ENCODE results near the gene LDLRAD2. TPM values are rescaled to one million over a fixed set of nuclear protein-coding genes. Genes with fewer than 3 reads are reported as not detected.

Gene LDLRAD2
- total RNA-seq, 1 experiment from 2014 or later: not detected

DNA sequence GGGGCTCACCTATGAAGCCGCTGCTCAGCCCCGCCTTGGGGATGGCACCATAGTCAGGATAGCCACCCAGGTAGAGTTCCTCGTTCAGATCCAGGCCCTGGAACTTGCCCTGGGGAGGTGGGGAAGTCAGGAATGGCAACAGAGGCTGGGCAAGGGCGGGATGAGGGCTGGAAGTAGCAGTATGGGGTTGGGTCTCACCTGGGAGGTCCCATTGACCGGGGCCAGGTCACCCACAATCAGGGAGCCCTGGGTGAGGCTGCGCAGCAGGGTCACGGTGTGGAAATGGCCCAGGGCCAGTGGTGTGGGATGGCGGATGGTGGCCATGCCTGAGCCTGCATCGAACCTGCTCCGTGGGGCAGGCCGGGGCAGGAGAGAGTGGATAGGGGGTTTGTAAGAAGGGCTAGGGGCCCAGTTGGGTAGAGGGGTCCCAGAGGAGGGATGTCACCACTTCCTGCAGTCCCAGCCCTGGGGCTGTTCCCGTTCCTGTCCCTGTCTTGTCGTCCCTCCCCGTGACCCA lies 19.4 kb downstream of the LDLRAD2 start:
- ATAC-seq: no peak
- no TSS peak for BruUV-seq (replicated peaks)
- Histone ChIP-seq H3K27me3 (ENCODE audit: insufficient read depth, low read length) (no peaks in the 10 kb centered on the region), H3K27ac (ENCODE audit: low read depth, low read length) (no peak overlapping the region), H2AFZ (ENCODE audit: low read depth, low read length, poor library complexity, severe bottlenecking) (no peak overlapping the region), H3K9me3 (ENCODE audit: control insufficient read depth in 1 of 2, insufficient read depth in 1 of 2, low read depth in 1 of 2, low read length in 2 of 2) (peaks cover 0 to 5% of the 10 kb centered on the region in 2 experiments; a peak in 1 of 4 replicates), H3K4me1 (ENCODE audit: control insufficient read depth in 1 of 2, insufficient read depth in 2 of 2, low read length in 2 of 2) (no peaks in the 10 kb centered on the region), H4K20me1 (ENCODE audit: insufficient read depth) (no peaks in the 10 kb centered on the region), H3K9ac (ENCODE audit: low read length) (no peak overlapping the region), H3K36me3 (ENCODE audit: control insufficient read depth in 1 of 2, insufficient read depth in 2 of 2, low read length in 2 of 2) (peaks cover 0 to 8% of the 10 kb centered on the region in 2 experiments; a peak in 3 of 4 replicates), H3K79me2 (ENCODE audit: insufficient read depth, low read length) (no peaks in the 10 kb centered on the region), H3K4me3 (replicated peaks in 1 of 2; ENCODE audit: low read depth in 1 of 2, low read length in 2 of 2) (no peak overlapping the region), H3K4me2 (ENCODE audit: low read length) (no peak overlapping the region), H3K9me2 (ENCODE audit: insufficient read depth) (no peaks in the 10 kb centered on the region)
- intact Hi-C loops (cut with micrococcal nuclease): no loop called here
- RAD21 ChIA-PET (ENCODE audit: low non-redundant PET in 1 of 2, low total read pairs in 2 of 2, uncharacterized antibody in 2 of 2, unreplicated experiment in 2 of 2): no interaction called here
- TF ChIP-seq CTCF (IDR thresholded peaks at IDR 0.05 in 2 of 3, conservative IDR thresholded peaks at IDR 0.05 in 1 of 3; ENCODE audit: borderline replicate concordance in 1 of 3, insufficient read depth in 1 of 3, low read depth in 2 of 3, low read length in 2 of 3): no peak
- TF ChIP-seq TCF7L2 (IDR thresholded peaks at IDR 0.05; ENCODE audit: borderline replicate concordance, extremely low read depth, insufficient read depth, insufficient read length): no peak
- TF ChIP-seq, protein P1, sequence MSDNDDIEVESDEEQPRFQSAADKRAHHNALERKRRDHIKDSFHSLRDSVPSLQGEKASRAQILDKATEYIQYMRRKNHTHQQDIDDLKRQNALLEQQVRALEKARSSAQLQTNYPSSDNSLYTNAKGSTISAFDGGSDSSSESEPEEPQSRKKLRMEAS (IDR thresholded peaks at IDR 0.05): no peak
- no peak for TF ChIP-seq CEBPB (IDR thresholded peaks at IDR 0.05; ENCODE audit: low read depth)
- no peak for TF ChIP-seq FOSL1 (IDR thresholded peaks at IDR 0.05; ENCODE audit: low read depth)
- no peak for TF ChIP-seq EZH2 (IDR thresholded peaks at IDR 0.05)
- no peak for TF ChIP-seq CBX3 (IDR thresholded peaks at IDR 0.05; ENCODE audit: low read depth)
- no peak for TF ChIP-seq ELF1 (IDR thresholded peaks at IDR 0.05; ENCODE audit: borderline replicate concordance, low read depth)
- no peak for TF ChIP-seq EGR1 (IDR thresholded peaks at IDR 0.05; ENCODE audit: low read depth)
- TF ChIP-seq EZH2phosphoT487 (IDR thresholded peaks at IDR 0.05; ENCODE audit: borderline replicate concordance): no peak
- no peak for TF ChIP-seq SP1 (IDR thresholded peaks at IDR 0.05; ENCODE audit: low read depth)
- TF ChIP-seq ZNF274 (IDR thresholded peaks at IDR 0.05; ENCODE audit: low read depth, low read length): no peak
- TF ChIP-seq JUND (IDR thresholded peaks at IDR 0.05): no peak
- TF ChIP-seq POLR2A (IDR thresholded peaks at IDR 0.05; ENCODE audit: borderline replicate concordance, extremely low read depth, insufficient read depth, insufficient read length): no peak
- no peak for TF ChIP-seq YY1 (IDR thresholded peaks at IDR 0.05; ENCODE audit: extremely low read depth, insufficient replicate concordance, low read depth, low read length)
- TF ChIP-seq REST (IDR thresholded peaks at IDR 0.05; ENCODE audit: low read depth): no peak
- no peak for TF ChIP-seq RAD21 (IDR thresholded peaks at IDR 0.05; ENCODE audit: low read depth)
- no peak for TF ChIP-seq POLR2AphosphoS5 (IDR thresholded peaks at IDR 0.05; ENCODE audit: low read depth, low read length)
- TF ChIP-seq ATF3 (IDR thresholded peaks at IDR 0.05): no peak
- no peak for TF ChIP-seq SRF (IDR thresholded peaks at IDR 0.05; ENCODE audit: low read depth)
- DNase-seq (ENCODE audit: low read depth, low spot score): no peak
- POLR2A ChIA-PET: no interaction called here
- CTCF ChIA-PET: no interaction called here

All from HCT116 (cell line).